RWPE2 (cell line): Measurements from ENCODE around the gene PALD1.

ENCODE experiments used
- ATAC-seq: fragments of 200-7000 bp; cut with Tn5 transposase; 3 replicates; pipeline ENCODE4 v1.9.1; 2021; ENCODE audit warnings: low read depth
- DNase-seq: peaks from one replicate; pipeline ENCODE4 v3.0.0-alpha.2; 2020; ENCODE audit warnings: low spot score
- H3K27ac ChIP-seq: fragments of 450-650 bp; 2 replicates; pipeline ENCODE4 v1.5.1; 2017; ENCODE audit warnings: mild to moderate bottlenecking; ENCODE audit not compliant: poor library complexity, severe bottlenecking
- H3K27me3 ChIP-seq: fragments of 250-450 bp; sonication (Bioruptor Pico); 2 replicates; pipeline ENCODE4 v1.5.1; 2021; ENCODE audit warnings: mild to moderate bottlenecking, moderate library complexity; ENCODE audit not compliant: insufficient read depth, poor library complexity, severe bottlenecking
- H3K36me3 ChIP-seq: fragments of 250-450 bp; sonication (Bioruptor Pico); 2 replicates; pipeline ENCODE4 v1.5.1; 2020; ENCODE audit warnings: low read depth, mild to moderate bottlenecking, moderate library complexity
- H3K4me1 ChIP-seq: fragments of 250-450 bp; sonication (Bioruptor Pico); 2 replicates; pipeline ENCODE4 v1.5.1; 2021; ENCODE audit warnings: mild to moderate bottlenecking, moderate library complexity; ENCODE audit not compliant: insufficient read depth, poor library complexity, severe bottlenecking
- H3K4me3 ChIP-seq: fragments of 250-450 bp; sonication (Bioruptor Pico); 2 replicates; pipeline ENCODE4 v1.5.1; 2021; ENCODE audit warnings: mild to moderate bottlenecking, moderate library complexity; ENCODE audit not compliant: severe bottlenecking
- H3K9me3 ChIP-seq: fragments of 250-450 bp; sonication (Bioruptor Pico); 2 replicates; pipeline ENCODE4 v1.5.1; 2021; ENCODE audit warnings: mild to moderate bottlenecking, moderate library complexity; ENCODE audit not compliant: severe bottlenecking
- CTCF ChIP-seq: fragments of 450-650 bp; IDR thresholded peaks from one replicate; pipeline ENCODE4 v1.5.1; 2017; ENCODE audit warnings: mild to moderate bottlenecking, moderate library complexity; ENCODE audit not compliant: poor library complexity, severe bottlenecking

Gene PALD1

GRCh38 chr10:70515035-70515667, 36.6 kb downstream of the PALD1 start:
- Histone ChIP-seq H3K36me3 (no peaks in the 10 kb centered on the region), H3K4me3 (no peak overlapping the region), H3K27ac (no peak overlapping the region), H3K27me3 (no peaks in the 10 kb centered on the region), H3K9me3 (no peaks in the 10 kb centered on the region), H3K4me1 (no peaks in the 10 kb centered on the region)
- ATAC-seq: no peak
- DNase-seq: no peak
- TF ChIP-seq CTCF: no peak

- no peak overlapping the region for H3K4me3 ChIP-seq
- ATAC-seq: peak; percentile 91
- no peak overlapping the region for H3K27ac ChIP-seq
- no peaks in the 10 kb centered on the region for H3K4me1 ChIP-seq
- no peaks in the 10 kb centered on the region for H3K9me3 ChIP-seq
- no peak for DNase-seq
- H3K36me3 ChIP-seq: no peaks in the 10 kb centered on the region
- H3K27me3 ChIP-seq: no peaks in the 10 kb centered on the region
- no peak for TF ChIP-seq CTCF
Measured at GRCh38 chr10:70518695-70519094, 40.1 kb downstream of the PALD1 start.

DNA sequence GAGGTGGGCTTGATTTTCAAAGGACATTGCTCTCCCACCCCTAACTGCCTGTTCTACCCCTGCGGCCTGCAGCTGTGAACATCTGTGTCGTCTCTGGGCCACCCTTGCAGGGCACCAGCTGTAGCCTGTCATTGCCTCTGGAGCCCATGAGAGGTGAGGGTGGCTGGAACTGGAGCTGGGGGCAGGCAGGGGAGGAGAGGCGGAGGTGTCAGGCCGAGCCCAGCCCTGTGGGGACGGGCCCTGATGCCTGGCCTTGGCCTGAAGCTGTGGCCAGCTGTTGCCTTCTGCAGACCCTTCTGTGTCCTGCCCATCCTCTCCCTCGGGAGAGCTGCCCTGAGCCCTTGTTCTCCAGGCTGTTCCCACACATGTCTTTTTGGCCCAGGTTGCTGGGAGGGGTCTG, 44.5 kb downstream of the PALD1 start:
- Histone ChIP-seq H3K36me3 (no peaks in the 10 kb centered on the region), H3K4me1 (no peaks in the 10 kb centered on the region), H3K4me3 (no peak overlapping the region), H3K27me3 (no peaks in the 10 kb centered on the region), H3K9me3 (no peaks in the 10 kb centered on the region), H3K27ac (no peak overlapping the region)
- ATAC-seq: no peak
- no peak for DNase-seq
- no peak for TF ChIP-seq CTCF

DNA sequence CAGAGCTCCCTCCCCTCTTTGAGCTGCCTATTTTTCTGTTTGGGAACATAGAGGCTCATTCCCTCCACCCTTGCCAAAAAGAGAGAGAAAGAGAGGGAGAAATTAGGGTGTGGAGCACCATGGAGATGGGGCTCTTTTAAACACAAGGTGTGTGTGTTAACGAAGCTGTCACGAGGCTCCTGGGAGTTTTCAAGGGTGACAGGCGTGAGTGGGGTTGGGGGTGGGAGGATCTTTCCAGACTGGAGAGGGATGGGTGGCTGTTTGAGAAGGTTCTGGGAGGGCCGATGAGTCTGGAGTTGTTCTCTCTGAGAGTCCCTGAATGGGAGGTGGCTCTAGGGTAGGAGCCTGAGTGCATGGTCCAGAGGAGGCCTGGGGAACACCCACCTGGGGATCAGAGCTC, 45.0 kb downstream of the PALD1 start:
- no peak for ATAC-seq
- H3K4me3 ChIP-seq: no peak overlapping the region
- H3K36me3 ChIP-seq: no peaks in the 10 kb centered on the region
- no peak for DNase-seq
- H3K9me3 ChIP-seq: no peaks in the 10 kb centered on the region
- no peak for TF ChIP-seq CTCF
- H3K27me3 ChIP-seq: no peaks in the 10 kb centered on the region
- H3K27ac ChIP-seq: no peak overlapping the region
- H3K4me1 ChIP-seq: no peaks in the 10 kb centered on the region

- Histone ChIP-seq H3K9me3 (no peaks in the 10 kb centered on the region), H3K4me1 (no peaks in the 10 kb centered on the region), H3K27ac (no peak overlapping the region), H3K36me3 (no peaks in the 10 kb centered on the region), H3K4me3 (no peak overlapping the region), H3K27me3 (no peaks in the 10 kb centered on the region)
- no peak for TF ChIP-seq CTCF
- DNase-seq (no peak), ATAC-seq (no peak)
Measured at GRCh38 chr10:70528314-70528713, 49.7 kb downstream of the PALD1 start.
